Fibroblast of skin of abdomen (primary cell): ENCODE data around the gene SHC4.
"Not testable (repeated sequence)": the region's sequence is repeated elsewhere in the genome, so short reads cannot be mapped to it uniquely, and the experiment has no call there.

Experiments used
- DNase-seq: peaks from one replicate; pipeline ENCODE4 v3.0.0-alpha.2; 2013

Gene SHC4

DNA sequence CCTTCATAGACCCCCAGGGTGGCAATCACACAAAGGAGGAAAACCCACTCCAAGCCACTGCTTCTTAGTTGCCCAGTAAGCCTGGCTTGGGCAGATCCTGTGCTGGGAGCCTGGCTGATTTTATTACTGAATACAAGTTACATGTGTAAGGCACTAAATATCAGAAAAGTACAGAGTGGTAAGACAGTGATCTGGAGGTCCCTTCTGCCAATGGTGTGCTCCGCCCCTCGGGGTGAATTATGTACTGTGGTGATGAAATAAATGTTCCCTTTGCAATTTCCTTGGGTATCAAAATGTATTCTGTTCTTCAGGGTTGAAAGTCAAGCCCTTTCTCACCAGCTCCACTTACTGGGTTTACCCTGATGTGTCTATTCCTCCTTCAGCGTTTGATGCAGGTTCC lies 47.0 kb downstream of the SHC4 start:
- DNase-seq, result no peak

GRCh38 chr15:48915861-48916260 lies 47.9 kb downstream of the SHC4 start:
- DNase-seq, result no peak

GRCh38 chr15:48914717-48915116 lies 49.0 kb downstream of the SHC4 start:
- no peak for DNase-seq

GRCh38 chr15:48913141-48913540 lies 50.6 kb downstream of the SHC4 start:
- no peak for DNase-seq

- DNase-seq, result not testable (repeated sequence)
Measured at GRCh38 chr15:48910554-48910953, 53.2 kb downstream of the SHC4 start.

- not testable (repeated sequence) for DNase-seq
Measured at GRCh38 chr15:48909313-48909712, 54.4 kb downstream of the SHC4 start.

GRCh38 chr15:48905847-48906246 lies 57.9 kb downstream of the SHC4 start:
- DNase-seq, result no peak

DNA sequence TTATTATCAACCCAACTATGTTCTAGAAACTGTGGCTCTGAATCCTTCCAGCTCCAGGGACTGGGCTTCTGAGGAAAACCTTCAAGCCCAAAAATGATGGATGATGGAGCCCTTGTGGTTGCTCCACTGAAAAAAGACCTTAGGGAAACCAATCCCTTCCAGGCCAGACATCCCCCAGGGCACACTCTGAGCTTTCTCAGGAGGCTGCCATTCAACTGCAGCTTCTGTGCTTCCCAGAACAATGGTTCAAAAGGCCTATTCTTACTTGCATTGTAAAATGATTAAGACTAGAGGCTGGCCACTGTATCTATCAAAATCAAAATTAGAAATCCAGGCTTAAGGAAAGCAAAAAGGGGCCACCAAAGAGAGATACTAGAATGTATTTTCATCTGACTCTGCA lies 58.5 kb downstream of the SHC4 start:
- DNase-seq, result no peak

DNA sequence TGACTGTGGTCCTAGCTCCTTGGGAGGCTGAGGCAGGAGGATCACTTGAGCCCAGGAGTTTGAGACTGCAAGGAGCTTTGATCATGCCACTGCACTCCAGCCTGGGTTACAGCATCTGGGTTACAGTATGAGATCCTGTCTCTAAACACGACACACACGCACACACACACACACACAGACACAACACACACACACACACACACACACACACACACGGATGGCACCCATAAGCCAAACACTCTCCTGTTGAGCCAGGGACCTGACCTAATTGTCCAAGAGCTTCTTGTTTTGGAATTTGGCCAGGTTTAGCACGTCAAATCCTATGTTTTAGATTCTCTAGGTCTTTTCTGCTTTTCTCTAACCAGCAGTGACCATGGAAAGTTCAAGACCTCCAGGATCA lies 59.0 kb downstream of the SHC4 start:
- DNase-seq, result no peak

DNA sequence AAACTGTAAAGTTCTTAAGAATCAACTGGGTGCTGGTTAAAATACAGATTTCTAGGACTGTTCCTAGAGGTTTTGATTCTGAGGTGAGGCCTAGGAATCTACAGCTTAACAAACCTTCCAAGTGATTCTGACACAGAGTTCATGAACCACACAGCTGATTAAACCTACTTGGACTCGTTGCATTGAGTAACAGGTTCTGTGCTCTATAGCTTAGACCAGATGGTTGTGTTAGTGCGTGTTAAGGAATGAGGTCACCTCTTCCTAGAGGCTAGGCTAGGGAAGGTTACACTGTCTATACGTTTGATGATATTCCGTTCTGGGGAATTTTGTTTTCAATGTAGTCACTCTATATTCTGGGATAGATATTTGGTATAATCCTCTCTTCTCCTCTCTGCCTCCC lies 63.9 kb downstream of the SHC4 start:
- no peak for DNase-seq

GRCh38 chr15:48898446-48898845 lies 65.3 kb downstream of the SHC4 start:
- no peak for DNase-seq

DNA sequence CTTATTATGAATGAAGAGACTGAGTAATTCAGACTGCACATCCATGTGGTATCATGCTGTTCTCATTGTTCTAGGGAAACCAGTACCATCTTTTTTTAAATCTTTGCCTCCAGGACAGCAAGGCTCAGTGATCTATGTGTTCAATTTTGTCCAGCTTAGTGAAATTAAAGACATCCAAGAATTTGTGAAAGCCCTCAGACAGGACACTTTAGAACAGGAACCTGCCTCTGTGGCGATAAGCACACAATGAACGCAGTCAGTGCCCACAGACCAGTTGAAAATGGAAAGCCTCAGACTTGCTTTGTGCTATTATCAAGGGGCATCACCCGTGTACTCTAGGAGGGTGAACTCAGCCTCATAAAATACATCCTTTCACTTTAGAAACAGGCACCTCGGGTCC lies 65.7 kb downstream of the SHC4 start:
- no peak for DNase-seq

DNA sequence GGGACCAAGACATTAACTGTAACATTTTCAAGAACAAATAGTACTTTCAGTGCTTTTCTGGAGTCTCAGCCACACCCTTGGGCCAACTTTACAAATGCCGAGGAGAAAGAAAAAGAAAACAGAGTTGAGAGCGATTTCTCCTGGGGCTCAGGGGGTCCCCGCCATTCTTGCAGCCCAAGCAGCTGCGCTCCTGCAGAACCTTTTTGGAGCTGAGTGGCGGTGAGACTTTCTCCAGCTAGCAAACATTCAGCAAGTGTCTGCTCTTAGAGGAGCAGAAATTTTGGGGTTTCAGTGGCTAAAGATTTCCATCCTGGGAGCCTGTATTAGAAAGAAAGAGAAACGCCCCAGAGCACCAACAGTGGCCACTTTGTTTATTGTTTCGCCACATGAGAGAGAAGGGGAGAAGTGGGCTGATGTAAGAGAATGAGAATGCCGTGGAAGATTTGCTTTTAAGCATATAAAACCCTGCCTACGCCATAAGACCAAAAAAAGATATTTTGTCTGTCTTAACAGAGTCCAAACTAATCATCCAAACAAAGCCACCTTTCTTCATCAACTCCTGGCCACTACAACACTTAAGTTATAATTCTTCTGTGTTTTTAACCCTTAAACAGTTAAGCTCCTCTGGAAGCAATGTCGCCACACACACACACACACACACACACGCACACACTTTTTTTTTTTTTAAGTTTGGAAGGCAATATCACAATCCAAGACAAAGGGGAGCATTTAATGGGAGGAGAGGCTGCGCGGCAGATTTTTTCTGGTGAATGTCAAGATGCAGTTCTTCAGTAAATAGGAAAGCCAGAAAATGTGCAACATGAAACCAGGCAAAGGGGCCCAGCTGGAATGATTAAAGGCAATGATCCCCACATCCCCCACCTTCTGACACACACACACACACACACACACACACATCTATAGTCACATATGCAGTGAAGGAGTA lies 66.6 kb downstream of the SHC4 start:
- DNase-seq, result peak; percentile 79

DNA sequence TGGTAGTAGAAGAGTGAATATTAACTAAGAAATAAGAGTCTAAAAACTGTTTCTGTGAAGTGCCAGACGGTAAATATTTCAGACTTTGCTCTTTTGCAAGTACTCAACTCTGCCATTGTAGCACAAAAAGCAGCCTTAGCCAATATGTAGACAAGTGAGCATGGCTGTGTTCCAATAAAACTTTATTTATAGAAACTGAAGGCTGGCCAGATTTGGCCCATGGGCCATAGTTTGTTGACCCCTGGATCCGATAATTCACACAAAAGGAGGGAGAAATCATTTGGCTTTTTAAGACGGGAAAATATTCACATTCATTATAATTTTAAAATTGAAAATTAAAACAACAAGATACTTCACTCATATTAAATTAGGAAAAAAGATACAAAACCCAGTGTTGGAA lies 70.4 kb downstream of the SHC4 start:
- no peak for DNase-seq

GRCh38 chr15:48891232-48891765 lies 72.4 kb downstream of the SHC4 start:
- no peak for DNase-seq

- DNase-seq, result no peak
Measured at GRCh38 chr15:48890375-48890972, 73.2 kb downstream of the SHC4 start.

DNA sequence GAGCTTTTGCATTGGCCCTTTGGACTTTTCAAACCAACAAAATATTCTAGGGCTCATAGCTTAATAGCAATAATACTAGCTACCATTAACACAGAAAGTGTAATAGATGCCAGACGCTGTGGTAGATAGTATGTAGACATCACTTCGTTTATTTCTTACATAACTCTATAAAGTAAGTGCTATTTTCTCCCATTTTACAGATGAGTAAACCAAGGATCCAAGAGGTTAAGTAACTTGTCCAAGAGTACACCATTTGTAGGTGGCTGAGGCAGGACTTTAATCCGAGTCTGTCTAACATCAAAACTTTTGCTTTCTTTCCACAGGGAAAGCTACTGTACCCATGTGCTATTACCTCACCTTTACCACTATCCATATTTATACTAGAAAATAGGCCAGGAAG lies 73.8 kb downstream of the SHC4 start:
- no peak for DNase-seq

GRCh38 chr15:48888836-48889235 lies 74.9 kb downstream of the SHC4 start:
- DNase-seq, result no peak

GRCh38 chr15:48888191-48888590 lies 75.5 kb downstream of the SHC4 start:
- DNase-seq, result no peak

DNA sequence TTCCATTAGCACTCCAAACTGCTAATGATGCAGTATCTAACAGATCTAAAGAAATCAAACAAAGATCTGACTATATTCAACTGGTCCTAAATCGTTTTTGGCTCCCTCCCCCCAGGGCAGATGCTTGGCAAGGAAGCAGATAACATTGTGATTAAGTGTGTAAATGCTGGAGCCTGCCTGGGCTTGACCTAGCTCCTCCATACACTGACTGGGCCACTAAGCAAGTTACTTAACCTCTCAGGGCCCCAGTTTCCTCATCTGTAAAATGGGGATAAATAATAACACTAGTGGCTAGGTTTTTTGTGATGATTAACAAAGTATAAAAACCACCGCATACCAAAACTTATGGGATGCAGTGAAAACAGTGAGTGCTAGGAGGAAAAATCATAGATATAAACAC lies 76.6 kb downstream of the SHC4 start:
- DNase-seq, result no peak

GRCh38 chr15:48883699-48884098 lies 80.0 kb downstream of the SHC4 start:
- DNase-seq, result no peak

- no peak for DNase-seq
Measured at GRCh38 chr15:48880070-48880634, 83.6 kb downstream of the SHC4 start.
